Mesenchymal stem cell (in vitro differentiated cells and primary cell): ENCODE measurements around the gene OXSR1.
A peak's percentile ranks its signal among the peaks of the same experiment; 100 is the strongest.

Experiments
- DNase-seq: peaks from one replicate; pipeline ENCODE4 v3.0.0-alpha.2; 2013
- H2AFZ ChIP-seq: one replicate; pipeline ENCODE4 v1.6.1; 2013; ENCODE audit warnings: low read depth, mild to moderate bottlenecking, control low read depth, inconsistent platforms, low read length, moderate library complexity
- H2AK5ac ChIP-seq: 2 replicates; pipeline ENCODE4 v1.6.1; 2013; ENCODE audit warnings: low read length, moderate library complexity, mild to moderate bottlenecking, inconsistent platforms; ENCODE audit not compliant: severe bottlenecking
- H2BK120ac ChIP-seq: one replicate; pipeline ENCODE4 v1.6.1; 2013; ENCODE audit warnings: low read depth, mild to moderate bottlenecking, inconsistent platforms, low read length, moderate library complexity
- H2BK12ac ChIP-seq, 2 experiments: one replicate each; pipeline ENCODE4 v1.6.1; 2013; ENCODE audit warnings: inconsistent platforms in 2 of 2, low read length in 2 of 2, mild to moderate bottlenecking in 2 of 2, moderate library complexity in 2 of 2, control low read depth in 1 of 2
- H2BK15ac ChIP-seq: one replicate; pipeline ENCODE4 v1.6.1; 2013; ENCODE audit warnings: mild to moderate bottlenecking, low read depth, inconsistent platforms; ENCODE audit not compliant: poor library complexity, severe bottlenecking
- H2BK5ac ChIP-seq: 2 replicates; pipeline ENCODE4 v1.6.1; 2013; ENCODE audit warnings: low read depth, mild to moderate bottlenecking, low read length, control low read depth, inconsistent platforms; ENCODE audit not compliant: poor library complexity, severe bottlenecking
- H3K14ac ChIP-seq, 2 experiments: one replicate each; pipeline ENCODE4 v1.6.1; 2013; ENCODE audit warnings: inconsistent platforms in 2 of 2, low read length in 2 of 2, control low read depth in 1 of 2, mild to moderate bottlenecking in 1 of 2, moderate library complexity in 1 of 2
- H3K18ac ChIP-seq, 2 experiments: one replicate each; pipeline ENCODE4 v1.6.1; 2013; ENCODE audit warnings: inconsistent platforms in 2 of 2, low read length in 2 of 2, control low read depth in 1 of 2, low read depth in 1 of 2, mild to moderate bottlenecking in 1 of 2
- H3K23ac ChIP-seq, 2 experiments: one replicate each; pipeline ENCODE4 v1.6.1; 2013; ENCODE audit warnings: inconsistent platforms in 2 of 2, low read length in 2 of 2, mild to moderate bottlenecking in 2 of 2, moderate library complexity in 2 of 2, control low read depth in 1 of 2
- H3K27ac ChIP-seq: 2 replicates; pipeline ENCODE4 v1.5.1; 2013; ENCODE audit warnings: mild to moderate bottlenecking, moderate library complexity, low read length, control low read depth, inconsistent platforms; ENCODE audit not compliant: poor library complexity, severe bottlenecking
- H3K27me3 ChIP-seq, 2 experiments: 2 replicates each; pipeline versions ENCODE4 v1.6.1 to v1.7.0; 2013; ENCODE audit warnings: low read length in 2 of 2, mild to moderate bottlenecking in 2 of 2, moderate library complexity in 2 of 2, control low read depth in 1 of 2, inconsistent platforms in 1 of 2; ENCODE audit not compliant: control insufficient read depth in 1 of 2, insufficient read depth in 1 of 2
- H3K36me3 ChIP-seq, 2 experiments: 2 replicates each; pipeline versions ENCODE4 v1.6.1 to v1.7.0; 2013; ENCODE audit warnings: low read length in 2 of 2, control low read depth in 1 of 2, inconsistent platforms in 1 of 2, low read depth in 1 of 2, mild to moderate bottlenecking in 1 of 2; ENCODE audit not compliant: insufficient read depth in 2 of 2, control insufficient read depth in 1 of 2
- H3K4ac ChIP-seq, 2 experiments: one replicate each; pipeline ENCODE4 v1.6.1; 2013; ENCODE audit warnings: inconsistent platforms in 2 of 2, low read length in 2 of 2, mild to moderate bottlenecking in 2 of 2, moderate library complexity in 2 of 2, control low read depth in 1 of 2, low read depth in 1 of 2
- H3K4me1 ChIP-seq: 2 replicates; pipeline ENCODE4 v1.6.1; 2013; ENCODE audit warnings: low read depth, low read length, control low read depth; ENCODE audit not compliant: control insufficient read depth, insufficient read depth
- H3K4me2 ChIP-seq: 2 replicates; pipeline ENCODE4 v1.6.1; 2013; ENCODE audit warnings: low read length, mild to moderate bottlenecking, inconsistent platforms; ENCODE audit not compliant: poor library complexity, severe bottlenecking
- H3K4me3 ChIP-seq, 2 experiments: 2 replicates each; pipeline versions ENCODE4 v1.5.1 to v1.7.0; 2013; ENCODE audit warnings: low read length in 2 of 2, mild to moderate bottlenecking in 2 of 2, control low read depth in 1 of 2, low read depth in 1 of 2; ENCODE audit not compliant: insufficient read depth in 1 of 2
- H3K79me1 ChIP-seq: replicated peaks from 2 replicates; pipeline ENCODE4 v1.6.1; 2013; ENCODE audit warnings: mild to moderate bottlenecking, control low read depth, low read length, inconsistent platforms; ENCODE audit not compliant: poor library complexity, severe bottlenecking
- H3K9ac ChIP-seq: 2 replicates; pipeline ENCODE4 v1.7.0; 2013; ENCODE audit warnings: mild to moderate bottlenecking, low read length, moderate library complexity
- H3K9me3 ChIP-seq: 2 replicates; pipeline ENCODE4 v1.7.0; 2013; ENCODE audit warnings: mild to moderate bottlenecking, low read length; ENCODE audit not compliant: control insufficient read depth
- H4K8ac ChIP-seq: one replicate; pipeline ENCODE4 v1.6.1; 2013; ENCODE audit warnings: inconsistent platforms, mild to moderate bottlenecking, low read length, moderate library complexity
- H4K91ac ChIP-seq: one replicate; pipeline ENCODE4 v1.6.1; 2013; ENCODE audit warnings: mild to moderate bottlenecking, low read length, inconsistent platforms
- WGBS: methylation state at CpG from one replicate; pipeline ENCODE4 v1.1.7; 2013; ENCODE audit warnings: mixed read lengths; 5-methylcytosine and 5-hydroxymethylcytosine counted together

The OXSR1 gene

GRCh38 chr3:38229036-38229435, 63.7 kb downstream of the OXSR1 start:
- Histone ChIP-seq H3K27me3 (no peaks in the 10 kb centered on the region), H3K14ac (no peak overlapping the region), H3K27ac (no peak overlapping the region), H4K91ac (no peak overlapping the region), H3K4ac (no peak overlapping the region), H3K9ac (peak overlapping the region; percentile 68), H3K18ac (no peak overlapping the region), H3K4me1 (peaks cover 2% of the 10 kb centered on the region), H3K36me3 (peaks cover 7 to 67% of the 10 kb centered on the region in 2 experiments), H2BK15ac (no peak overlapping the region), H2BK5ac (no peak overlapping the region), H2BK12ac (no peak overlapping the region), H3K4me2 (no peak overlapping the region), H3K9me3 (no peaks in the 10 kb centered on the region), H2AFZ (no peak overlapping the region), H3K23ac (no peak overlapping the region), H4K8ac (no peak overlapping the region), H2AK5ac (no peak overlapping the region), H2BK120ac (no peak overlapping the region), H3K4me3 (no peak overlapping the region), H3K79me1 (peaks cover 9% of the 10 kb centered on the region)
- no peak for DNase-seq
- WGBS = 93% methylated on average over 1 of the region's 1 CpG

- Histone ChIP-seq H2AFZ (no peak overlapping the region), H3K79me1 (peaks cover 12% of the 10 kb centered on the region), H3K9me3 (peaks cover 8% of the 10 kb centered on the region), H4K8ac (no peak overlapping the region), H3K27me3 (no peaks in the 10 kb centered on the region), H2BK5ac (no peak overlapping the region), H2AK5ac (no peak overlapping the region), H3K9ac (no peak overlapping the region), H4K91ac (no peak overlapping the region), H3K4me3 (no peak overlapping the region), H3K36me3 (peaks cover 7 to 75% of the 10 kb centered on the region in 2 experiments), H3K4ac (no peak overlapping the region), H3K4me2 (no peak overlapping the region), H3K14ac (no peak overlapping the region), H2BK15ac (no peak overlapping the region), H2BK12ac (no peak overlapping the region), H3K4me1 (peaks cover 2% of the 10 kb centered on the region), H3K18ac (no peak overlapping the region), H3K23ac (no peak overlapping the region), H3K27ac (no peak overlapping the region), H2BK120ac (no peak overlapping the region)
- no CpG with 5 or more reads among the region's 2 CpGs for WGBS
- DNase-seq = no peak
Observed at GRCh38 chr3:38232701-38233100, 67.4 kb downstream of the OXSR1 start.

- DNase-seq = no peak
- no peak overlapping the region for H3K4me3 ChIP-seq
Observed at GRCh38 chr3:38235466-38235865, 70.1 kb downstream of the OXSR1 start.

GRCh38 chr3:38238416-38239008, 73.2 kb downstream of the OXSR1 start:
- no peak overlapping the region for H3K4me2 ChIP-seq
- no peak overlapping the region for H2BK12ac ChIP-seq
- no peaks in the 10 kb centered on the region for H3K4me1 ChIP-seq
- no peak overlapping the region for H4K91ac ChIP-seq
- H3K4me3 ChIP-seq = no peak overlapping the region
- H3K23ac ChIP-seq = no peak overlapping the region
- no peak overlapping the region for H3K27ac ChIP-seq
- H3K9ac ChIP-seq = no peak overlapping the region
- peaks cover 15% of the 10 kb centered on the region for H3K79me1 ChIP-seq
- no peak overlapping the region for H2BK5ac ChIP-seq
- no peak for DNase-seq
- no peak overlapping the region for H2BK120ac ChIP-seq
- no peak overlapping the region for H2BK15ac ChIP-seq
- peaks cover 4 to 81% of the 10 kb centered on the region in 2 experiments for H3K36me3 ChIP-seq
- WGBS = no CpG with 5 or more reads among the region's 2 CpGs
- peaks cover 28% of the 10 kb centered on the region for H3K9me3 ChIP-seq
- H3K4ac ChIP-seq = no peak overlapping the region
- H3K18ac ChIP-seq = no peak overlapping the region
- H3K14ac ChIP-seq = no peak overlapping the region
- no peak overlapping the region for H2AK5ac ChIP-seq
- no peak overlapping the region for H4K8ac ChIP-seq
- no peak overlapping the region for H2AFZ ChIP-seq
- no peaks in the 10 kb centered on the region for H3K27me3 ChIP-seq

More at GRCh38 chr3:38235466-38235865, 70.1 kb downstream of the OXSR1 start:
- Histone ChIP-seq H2AK5ac (no peak overlapping the region), H3K4me2 (no peak overlapping the region), H3K79me1 (peaks cover 17% of the 10 kb centered on the region), H2BK120ac (no peak overlapping the region), H2BK12ac (no peak overlapping the region), H4K91ac (no peak overlapping the region), H2BK5ac (no peak overlapping the region), H3K36me3 (peaks cover 4 to 92% of the 10 kb centered on the region in 2 experiments), H4K8ac (no peak overlapping the region), H3K4me1 (no peaks in the 10 kb centered on the region), H3K27me3 (no peaks in the 10 kb centered on the region), H3K27ac (no peak overlapping the region), H2BK15ac (no peak overlapping the region), H3K23ac (no peak overlapping the region), H3K14ac (no peak overlapping the region), H3K9me3 (peaks cover 28% of the 10 kb centered on the region), H3K4ac (no peak overlapping the region), H3K9ac (no peak overlapping the region), H3K18ac (no peak overlapping the region), H2AFZ (no peak overlapping the region)
